Activated naive CD8-positive, alpha-beta T cell treated with anti-CD3 and anti-CD28 coated beads, Interleukin-2, amount 50 U/mL, for 24 hours (primary cell): ENCODE data around the gene GARNL3.

Experiments used
- ATAC-seq: fragments of 150-1000 bp; cut with Tn5 transposase; one replicate; pipeline ENCODE4 v1.10.0; 2021
- DNase-seq: peaks from one replicate; pipeline ENCODE4 v3.0.0; 2021
- H3K27ac Mint-ChIP-seq: one replicate; pipeline ENCODE4 v1.8.0; 2021; ENCODE audit warnings: mild to moderate bottlenecking, mixed read lengths
- H3K27me3 Mint-ChIP-seq: one replicate; pipeline ENCODE4 v1.8.0; 2021; ENCODE audit warnings: mixed read lengths
- H3K36me3 Mint-ChIP-seq: one replicate; pipeline ENCODE4 v1.8.0; 2021; ENCODE audit warnings: low read depth, mixed read lengths
- H3K4me1 Mint-ChIP-seq: one replicate; pipeline ENCODE4 v1.8.0; 2021; ENCODE audit warnings: mixed read lengths
- H3K4me3 Mint-ChIP-seq: one replicate; pipeline ENCODE4 v1.8.0; 2021; ENCODE audit warnings: mild to moderate bottlenecking, moderate library complexity, mixed read lengths
- H3K9me3 Mint-ChIP-seq: one replicate; pipeline ENCODE4 v1.8.0; 2021; ENCODE audit warnings: mixed read lengths

Gene GARNL3

GRCh38 chr9:127303830-127304229 is 39.3 kb downstream of the GARNL3 start:
- H3K4me3 Mint-ChIP-seq, result no peak overlapping the region
- H3K27me3 Mint-ChIP-seq, result peaks cover 6% of the 10 kb centered on the region
- H3K4me1 Mint-ChIP-seq, result no peaks in the 10 kb centered on the region
- no peaks in the 10 kb centered on the region for H3K36me3 Mint-ChIP-seq
- ATAC-seq (no peak), DNase-seq (no peak)
- H3K27ac Mint-ChIP-seq, result no peak overlapping the region
- H3K9me3 Mint-ChIP-seq, result no peaks in the 10 kb centered on the region

- H3K4me3 Mint-ChIP-seq, result no peak overlapping the region
- H3K9me3 Mint-ChIP-seq, result no peaks in the 10 kb centered on the region
- no peak for ATAC-seq
- DNase-seq, result no peak
- H3K36me3 Mint-ChIP-seq, result no peaks in the 10 kb centered on the region
- peaks cover 6% of the 10 kb centered on the region for H3K27me3 Mint-ChIP-seq
- no peaks in the 10 kb centered on the region for H3K4me1 Mint-ChIP-seq
- H3K27ac Mint-ChIP-seq, result no peak overlapping the region
Observed at GRCh38 chr9:127305206-127305837, 40.7 kb downstream of the GARNL3 start.

GRCh38 chr9:127305838-127306226 is 41.3 kb downstream of the GARNL3 start:
- H3K27me3 Mint-ChIP-seq, result peaks cover 6% of the 10 kb centered on the region
- H3K9me3 Mint-ChIP-seq, result no peaks in the 10 kb centered on the region
- no peaks in the 10 kb centered on the region for H3K36me3 Mint-ChIP-seq
- DNase-seq (no peak), ATAC-seq (no peak)
- H3K4me3 Mint-ChIP-seq, result no peak overlapping the region
- H3K4me1 Mint-ChIP-seq, result no peaks in the 10 kb centered on the region
- H3K27ac Mint-ChIP-seq, result no peak overlapping the region

- Mint-ChIP-seq H3K4me3 (no peak overlapping the region), H3K36me3 (no peaks in the 10 kb centered on the region), H3K4me1 (no peaks in the 10 kb centered on the region)
Observed at GRCh38 chr9:127307802-127308201, 43.2 kb downstream of the GARNL3 start.

GRCh38 chr9:127308652-127309434 is 44.3 kb downstream of the GARNL3 start:
- Mint-ChIP-seq H3K4me3 (no peak overlapping the region), H3K4me1 (no peaks in the 10 kb centered on the region), H3K27me3 (peaks cover 6% of the 10 kb centered on the region), H3K36me3 (no peaks in the 10 kb centered on the region), H3K27ac (no peak overlapping the region), H3K9me3 (no peaks in the 10 kb centered on the region)
- ATAC-seq (no peak), DNase-seq (no peak)

More at GRCh38 chr9:127307802-127308201, 43.2 kb downstream of the GARNL3 start:
- H3K27ac Mint-ChIP-seq, result no peak overlapping the region
- no peaks in the 10 kb centered on the region for H3K9me3 Mint-ChIP-seq
- DNase-seq (no peak), ATAC-seq (no peak)
- peaks cover 6% of the 10 kb centered on the region for H3K27me3 Mint-ChIP-seq

GRCh38 chr9:127309715-127310114 is 45.1 kb downstream of the GARNL3 start:
- peaks cover 6% of the 10 kb centered on the region for H3K27me3 Mint-ChIP-seq
- no peak overlapping the region for H3K27ac Mint-ChIP-seq
- no peak overlapping the region for H3K4me3 Mint-ChIP-seq
- no peaks in the 10 kb centered on the region for H3K4me1 Mint-ChIP-seq
- DNase-seq (no peak), ATAC-seq (no peak)
- no peaks in the 10 kb centered on the region for H3K36me3 Mint-ChIP-seq
- no peaks in the 10 kb centered on the region for H3K9me3 Mint-ChIP-seq

GRCh38 chr9:127311239-127311741 is 46.7 kb downstream of the GARNL3 start:
- peak; percentile 32 for DNase-seq

GRCh38 chr9:127313042-127313560 is 48.5 kb downstream of the GARNL3 start:
- ATAC-seq (no peak), DNase-seq (no peak)
- no peak overlapping the region for H3K27ac Mint-ChIP-seq
- no peak overlapping the region for H3K4me3 Mint-ChIP-seq
- peaks cover 8% of the 10 kb centered on the region for H3K27me3 Mint-ChIP-seq
- H3K4me1 Mint-ChIP-seq, result peaks cover 6% of the 10 kb centered on the region
- H3K9me3 Mint-ChIP-seq, result no peaks in the 10 kb centered on the region
- H3K36me3 Mint-ChIP-seq, result no peaks in the 10 kb centered on the region

More at GRCh38 chr9:127311239-127311741, 46.7 kb downstream of the GARNL3 start:
- H3K4me3 Mint-ChIP-seq, result no peak overlapping the region
- H3K27me3 Mint-ChIP-seq, result peaks cover 5% of the 10 kb centered on the region
- no peaks in the 10 kb centered on the region for H3K36me3 Mint-ChIP-seq
- H3K4me1 Mint-ChIP-seq, result no peaks in the 10 kb centered on the region
- no peak overlapping the region for H3K27ac Mint-ChIP-seq
- no peaks in the 10 kb centered on the region for H3K9me3 Mint-ChIP-seq
- no peak for ATAC-seq

DNA sequence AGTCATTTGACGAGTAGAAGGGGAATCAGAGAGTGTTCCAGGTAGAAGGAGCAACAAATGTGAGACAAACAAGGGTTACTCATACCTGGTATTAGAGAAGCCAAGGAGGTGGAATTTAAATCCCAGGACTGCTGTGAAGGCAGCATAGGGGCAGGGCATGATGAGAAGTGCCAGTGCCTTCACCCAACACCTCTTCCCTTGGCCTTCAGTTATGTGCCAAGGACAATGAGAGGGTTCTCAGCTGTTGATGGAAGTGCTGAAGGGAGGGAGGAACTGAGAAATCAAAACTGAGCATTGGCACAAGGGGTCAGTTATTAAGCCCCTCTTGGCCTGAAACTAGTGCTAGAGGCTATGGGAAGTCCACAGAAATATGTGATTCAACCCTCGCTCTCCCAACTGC is 50.3 kb downstream of the GARNL3 start:
- ATAC-seq, result no peak
- Mint-ChIP-seq H3K27me3 (peaks cover 5% of the 10 kb centered on the region), H3K9me3 (no peaks in the 10 kb centered on the region), H3K36me3 (no peaks in the 10 kb centered on the region), H3K4me1 (peaks cover 6% of the 10 kb centered on the region), H3K4me3 (no peak overlapping the region), H3K27ac (no peak overlapping the region)
- no peak for DNase-seq

DNA sequence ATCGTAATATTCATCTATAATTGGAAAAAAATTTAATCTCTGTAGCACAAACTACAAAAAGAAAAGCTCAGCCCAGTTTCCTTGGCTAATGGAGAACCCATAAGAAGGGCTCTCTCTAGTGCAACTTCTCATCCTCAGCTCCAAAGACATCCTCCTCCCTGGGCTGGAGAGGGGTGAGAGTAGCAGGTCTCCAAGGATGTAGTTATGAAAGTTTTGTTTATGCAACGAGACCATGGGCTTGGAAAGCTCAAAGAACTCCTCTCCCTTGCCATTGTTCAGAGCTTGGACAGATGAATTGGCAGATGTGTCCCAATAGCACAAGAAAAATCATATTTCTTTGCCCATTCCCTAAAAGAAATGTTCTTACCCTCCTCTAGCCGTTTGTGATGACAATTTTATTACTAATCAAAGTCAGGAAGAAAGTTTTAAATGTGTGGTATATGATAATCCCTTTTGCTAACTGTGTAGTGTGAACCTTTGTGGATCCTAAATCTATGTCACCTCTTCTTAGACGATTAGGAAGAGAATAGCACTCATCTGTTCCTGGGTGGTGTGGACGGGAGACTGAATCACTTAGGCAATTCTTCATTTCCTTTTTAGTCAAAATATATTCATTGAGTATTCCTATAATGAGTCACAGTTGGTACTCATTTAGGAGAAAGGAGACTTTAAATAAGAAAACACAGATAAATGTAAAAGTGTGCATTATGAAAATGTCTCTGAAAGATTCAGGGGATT is 52.2 kb downstream of the GARNL3 start:
- no peaks in the 10 kb centered on the region for H3K36me3 Mint-ChIP-seq
- DNase-seq (no peak), ATAC-seq (peak; percentile 52)
- peaks cover 5% of the 10 kb centered on the region for H3K27me3 Mint-ChIP-seq
- no peak overlapping the region for H3K4me3 Mint-ChIP-seq
- peak overlapping the region; percentile 20 for H3K27ac Mint-ChIP-seq
- H3K9me3 Mint-ChIP-seq, result no peaks in the 10 kb centered on the region
- H3K4me1 Mint-ChIP-seq, result peaks cover 6% of the 10 kb centered on the region

- H3K9me3 Mint-ChIP-seq, result no peaks in the 10 kb centered on the region
- peaks cover 9% of the 10 kb centered on the region for H3K27me3 Mint-ChIP-seq
- DNase-seq (no peak), ATAC-seq (no peak)
- H3K27ac Mint-ChIP-seq, result no peak overlapping the region
- H3K4me3 Mint-ChIP-seq, result no peak overlapping the region
- no peaks in the 10 kb centered on the region for H3K36me3 Mint-ChIP-seq
- H3K4me1 Mint-ChIP-seq, result peaks cover 6% of the 10 kb centered on the region
Observed at GRCh38 chr9:127318651-127319167, 54.1 kb downstream of the GARNL3 start.

- no peak for DNase-seq
- H3K27me3 Mint-ChIP-seq, result peaks cover 9% of the 10 kb centered on the region
- H3K9me3 Mint-ChIP-seq, result no peaks in the 10 kb centered on the region
- no peak for ATAC-seq
- H3K36me3 Mint-ChIP-seq, result no peaks in the 10 kb centered on the region
- no peak overlapping the region for H3K27ac Mint-ChIP-seq
- peaks cover 6% of the 10 kb centered on the region for H3K4me1 Mint-ChIP-seq
- H3K4me3 Mint-ChIP-seq, result no peak overlapping the region
Observed at GRCh38 chr9:127319366-127320114, 55.0 kb downstream of the GARNL3 start.

- DNase-seq, result no peak
Observed at GRCh38 chr9:127320115-127320378, 55.5 kb downstream of the GARNL3 start.

DNA sequence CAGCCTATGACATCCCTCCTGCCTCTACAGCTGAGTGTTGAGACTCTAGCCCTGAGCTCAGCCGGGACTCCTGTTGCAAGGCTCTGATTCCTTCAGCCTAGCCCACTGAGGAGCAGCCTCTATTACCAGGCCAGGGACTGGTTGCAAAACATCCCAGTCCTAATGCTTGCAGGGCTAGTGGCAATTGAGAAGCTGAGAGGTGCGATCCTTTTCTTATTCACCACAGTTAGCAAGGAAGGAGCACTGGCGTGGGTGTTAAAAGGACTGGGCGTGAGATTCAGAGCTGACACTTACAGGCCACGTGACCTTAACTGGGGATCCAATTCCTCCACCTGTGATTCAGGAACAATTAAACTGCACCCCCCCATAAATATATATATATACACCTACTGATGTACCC is 58.8 kb downstream of the GARNL3 start:
- no peak for DNase-seq
- no peak for ATAC-seq
- no peaks in the 10 kb centered on the region for H3K4me1 Mint-ChIP-seq
- H3K27ac Mint-ChIP-seq, result no peak overlapping the region
- peaks cover 8% of the 10 kb centered on the region for H3K27me3 Mint-ChIP-seq
- H3K4me3 Mint-ChIP-seq, result no peak overlapping the region
- H3K36me3 Mint-ChIP-seq, result no peaks in the 10 kb centered on the region
- no peaks in the 10 kb centered on the region for H3K9me3 Mint-ChIP-seq

More at GRCh38 chr9:127320115-127320378, 55.5 kb downstream of the GARNL3 start:
- Mint-ChIP-seq H3K9me3 (no peaks in the 10 kb centered on the region), H3K4me3 (no peak overlapping the region), H3K27ac (no peak overlapping the region), H3K27me3 (peaks cover 9% of the 10 kb centered on the region), H3K36me3 (no peaks in the 10 kb centered on the region), H3K4me1 (peaks cover 6% of the 10 kb centered on the region)
- no peak for ATAC-seq
